Muscle layer of colon (tissue), 2 donors: ENCODE measurements around the gene MAP2K2.

Experiments used
- H3K27ac ChIP-seq: one replicate; pipeline ENCODE4 v1.7.0; 2013; ENCODE audit warnings: low read depth, mild to moderate bottlenecking, low read length, moderate library complexity
- H3K27me3 ChIP-seq, 2 donors: one replicate each; pipeline ENCODE4 v1.7.0; 2013; ENCODE audit warnings: low read length in 2 of 2, mild to moderate bottlenecking in 2 of 2; ENCODE audit not compliant: insufficient read depth in 2 of 2, control insufficient read depth in 1 of 2
- H3K36me3 ChIP-seq: one replicate; pipeline ENCODE4 v1.7.0; 2013; ENCODE audit warnings: mild to moderate bottlenecking, low read length; ENCODE audit not compliant: insufficient read depth
- H3K4me1 ChIP-seq: one replicate; pipeline ENCODE4 v1.7.0; 2013; ENCODE audit warnings: mild to moderate bottlenecking, low read length; ENCODE audit not compliant: insufficient read depth
- H3K4me3 ChIP-seq, 2 donors: one replicate each; pipeline ENCODE4 v1.7.0; 2013; ENCODE audit warnings: low read length in 2 of 2, low read depth in 1 of 2, mild to moderate bottlenecking in 1 of 2, moderate library complexity in 1 of 2
- H3K9ac ChIP-seq: one replicate; pipeline ENCODE4 v1.7.0; 2013; ENCODE audit warnings: low read length
- H3K9me3 ChIP-seq: one replicate; pipeline ENCODE4 v1.7.0; 2013; ENCODE audit warnings: mild to moderate bottlenecking, low read length
- donor health status: abdominal sarcoma.
- donor health status: Adenocarcinoma of cecum.

The MAP2K2 gene

DNA sequence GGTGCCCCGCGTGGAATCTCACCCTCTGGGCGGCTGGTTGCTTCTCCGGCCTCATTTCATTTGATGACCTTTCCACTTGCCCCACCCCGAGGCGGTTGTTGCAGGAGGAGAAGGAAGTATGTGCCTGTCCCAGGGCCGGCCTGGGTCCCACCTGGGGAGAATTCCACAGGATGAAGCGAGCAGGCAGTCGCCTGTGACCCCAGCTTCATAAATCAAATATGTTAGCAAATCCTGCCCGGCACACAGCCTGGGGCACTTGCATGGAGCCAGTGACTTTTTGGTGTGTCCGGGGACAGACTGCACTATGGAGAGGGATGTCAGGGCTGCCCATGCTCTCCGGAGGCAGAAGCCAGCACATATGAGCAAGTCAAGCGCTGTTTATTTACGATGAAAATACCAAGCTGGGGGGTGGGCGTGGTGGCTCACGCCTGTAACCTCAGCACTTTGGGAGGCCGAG lies 37.5 kb downstream of the MAP2K2 start:
- Histone ChIP-seq H3K27me3 (no peaks in the 10 kb centered on the region), H3K36me3 (peaks cover 3% of the 10 kb centered on the region), H3K4me3 (no peak overlapping the region), H3K27ac (no peak overlapping the region), H3K4me1 (no peaks in the 10 kb centered on the region), H3K9ac (no peak overlapping the region), H3K9me3 (no peaks in the 10 kb centered on the region)

- no peaks in the 10 kb centered on the region for H3K9me3 ChIP-seq
- H3K27me3 ChIP-seq = no peaks in the 10 kb centered on the region
- H3K27ac ChIP-seq = no peak overlapping the region
- no peaks in the 10 kb centered on the region for H3K4me1 ChIP-seq
- H3K9ac ChIP-seq = no peak overlapping the region
- peaks cover 3% of the 10 kb centered on the region for H3K36me3 ChIP-seq
- H3K4me3 ChIP-seq = no peak overlapping the region
Measured at GRCh38 chr19:4084547-4084877, 39.4 kb downstream of the MAP2K2 start.

GRCh38 chr19:4083677-4084546 lies 40.0 kb downstream of the MAP2K2 start:
- Histone ChIP-seq H3K36me3 (no peaks in the 10 kb centered on the region), H3K4me3 (no peak overlapping the region), H3K27me3 (no peaks in the 10 kb centered on the region), H3K9ac (no peak overlapping the region), H3K9me3 (no peaks in the 10 kb centered on the region), H3K4me1 (no peaks in the 10 kb centered on the region), H3K27ac (no peak overlapping the region)

DNA sequence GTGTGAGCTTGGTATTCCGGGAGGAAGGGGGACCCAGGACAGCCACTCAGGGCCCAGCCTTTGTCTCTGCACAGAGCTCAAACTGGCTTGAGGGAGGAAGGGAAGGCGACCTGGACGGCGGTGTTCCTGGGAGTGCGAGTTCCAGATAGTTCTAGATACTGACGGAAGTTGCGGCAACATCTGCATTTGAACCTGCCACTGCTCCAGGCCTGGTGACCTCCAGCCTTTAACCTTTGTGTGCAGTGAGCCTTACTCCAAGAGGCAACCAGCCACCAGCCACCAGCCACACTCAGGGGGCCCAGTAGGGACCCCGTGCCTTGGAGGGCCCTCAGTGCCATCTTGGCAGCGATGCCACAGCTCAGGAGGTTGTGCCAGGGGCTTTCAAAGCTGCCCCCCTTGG lies 41.8 kb downstream of the MAP2K2 start:
- peaks cover 13% of the 10 kb centered on the region for H3K4me1 ChIP-seq

DNA sequence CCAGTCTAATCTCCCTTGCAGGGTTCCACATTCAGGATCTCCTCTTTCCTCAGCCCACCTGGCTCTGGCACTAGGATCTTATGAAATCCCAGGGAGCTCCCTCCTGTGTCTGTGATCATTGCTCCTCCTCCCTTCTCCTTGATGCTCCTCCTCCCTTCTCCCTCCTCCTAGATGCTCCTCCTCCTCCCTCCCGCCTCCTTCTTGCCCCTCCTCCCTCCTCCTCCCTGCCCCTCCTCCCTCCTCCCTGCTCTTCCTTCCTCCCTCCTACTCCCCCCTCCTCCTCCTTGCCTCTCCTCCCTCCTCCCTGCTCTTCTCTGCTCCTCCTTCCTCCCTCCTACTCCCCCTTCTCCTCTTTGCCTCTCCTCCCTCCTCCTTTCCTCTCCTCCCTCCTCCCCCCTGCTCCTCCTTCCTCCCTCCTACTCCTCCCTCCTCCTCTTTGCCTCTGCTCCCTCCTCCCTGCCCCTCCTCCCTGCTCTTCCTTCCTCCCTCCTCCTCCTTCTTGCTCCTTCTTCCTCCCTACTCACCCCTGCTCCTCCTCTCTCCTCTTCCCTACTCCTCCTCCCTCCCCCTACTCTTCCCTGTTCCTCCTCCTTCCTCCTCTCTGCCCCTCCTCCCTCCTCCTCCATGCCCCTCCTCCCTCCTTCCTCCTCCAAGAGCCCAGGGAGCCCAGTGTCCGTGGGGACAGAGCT lies 42.3 kb downstream of the MAP2K2 start:
- peaks cover 18% of the 10 kb centered on the region for H3K4me1 ChIP-seq
- no peaks in the 10 kb centered on the region for H3K36me3 ChIP-seq
- H3K4me3 ChIP-seq = no peak overlapping the region
- H3K27me3 ChIP-seq = no peaks in the 10 kb centered on the region
- H3K27ac ChIP-seq = no peak overlapping the region
- H3K9ac ChIP-seq = no peak overlapping the region
- H3K9me3 ChIP-seq = no peaks in the 10 kb centered on the region

More for the DNA sequence above, 41.8 kb downstream of the MAP2K2 start:
- Histone ChIP-seq H3K9ac (no peak overlapping the region), H3K36me3 (no peaks in the 10 kb centered on the region), H3K27ac (no peak overlapping the region), H3K27me3 (no peaks in the 10 kb centered on the region), H3K4me3 (no peak overlapping the region), H3K9me3 (no peaks in the 10 kb centered on the region)

- no peak overlapping the region for H3K4me3 ChIP-seq
- no peak overlapping the region for H3K27ac ChIP-seq
- H3K9ac ChIP-seq = no peak overlapping the region
- peaks cover 18% of the 10 kb centered on the region for H3K4me1 ChIP-seq
- no peaks in the 10 kb centered on the region for H3K27me3 ChIP-seq
- no peaks in the 10 kb centered on the region for H3K9me3 ChIP-seq
- no peaks in the 10 kb centered on the region for H3K36me3 ChIP-seq
Measured at GRCh38 chr19:4080473-4080872, 43.4 kb downstream of the MAP2K2 start.

GRCh38 chr19:4077800-4078684 lies 45.9 kb downstream of the MAP2K2 start:
- Histone ChIP-seq H3K27ac (peak overlapping the region; percentile 80), H3K9ac (no peak overlapping the region), H3K27me3 (no peaks in the 10 kb centered on the region), H3K4me1 (peaks cover 18% of the 10 kb centered on the region), H3K9me3 (no peaks in the 10 kb centered on the region), H3K4me3 (peak overlapping the region; percentile 65 to 67), H3K36me3 (no peaks in the 10 kb centered on the region)

GRCh38 chr19:4077007-4077374 lies 46.9 kb downstream of the MAP2K2 start:
- Histone ChIP-seq H3K4me3 (no peak overlapping the region), H3K36me3 (no peaks in the 10 kb centered on the region), H3K27ac (peak overlapping the region; percentile 80), H3K4me1 (peaks cover 18% of the 10 kb centered on the region), H3K27me3 (no peaks in the 10 kb centered on the region), H3K9ac (no peak overlapping the region), H3K9me3 (no peaks in the 10 kb centered on the region)

DNA sequence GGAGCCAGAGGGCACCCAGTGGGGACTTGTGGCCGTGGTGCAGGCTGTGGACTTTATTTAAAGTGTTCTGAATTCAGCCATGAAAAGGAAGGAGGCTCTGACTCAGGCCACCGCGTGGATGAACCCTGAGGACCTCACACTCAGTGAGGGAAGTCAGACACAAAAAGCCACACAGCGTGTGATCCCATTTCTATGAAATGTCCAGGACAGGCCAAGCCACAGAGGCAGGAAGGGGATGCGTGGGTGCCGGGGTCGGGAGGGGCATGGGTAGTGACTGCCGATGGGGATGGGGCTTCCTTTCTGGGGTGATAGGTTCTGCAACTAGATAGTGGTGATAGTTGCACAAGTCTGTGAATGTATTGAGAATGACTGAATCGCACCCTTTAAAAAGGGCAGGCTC lies 48.5 kb downstream of the MAP2K2 start:
- H3K9me3 ChIP-seq = no peaks in the 10 kb centered on the region
- H3K36me3 ChIP-seq = no peaks in the 10 kb centered on the region
- no peak overlapping the region for H3K27ac ChIP-seq
- peaks cover 18% of the 10 kb centered on the region for H3K4me1 ChIP-seq
- no peak overlapping the region for H3K4me3 ChIP-seq
- H3K9ac ChIP-seq = no peak overlapping the region
- H3K27me3 ChIP-seq = no peaks in the 10 kb centered on the region

DNA sequence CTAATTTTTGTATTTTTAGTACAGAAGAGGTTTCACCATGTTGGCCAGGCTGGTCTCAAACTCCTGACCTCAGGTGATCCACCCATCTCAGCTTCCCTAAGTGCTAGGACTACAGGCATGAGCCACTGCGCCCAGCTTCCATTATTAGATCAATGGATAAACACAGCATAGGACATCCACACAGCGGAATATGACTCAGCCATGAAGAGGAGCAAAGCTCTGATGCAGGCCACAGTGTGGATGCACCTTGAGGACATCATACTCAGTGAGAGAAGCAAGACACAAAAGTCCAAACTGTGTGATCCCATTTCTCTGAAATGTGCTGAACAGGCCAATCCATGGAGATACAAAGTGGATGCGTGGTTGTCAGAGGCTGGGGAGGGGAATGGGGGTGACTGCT lies 52.3 kb downstream of the MAP2K2 start:
- H3K4me3 ChIP-seq = no peak overlapping the region
- H3K36me3 ChIP-seq = no peaks in the 10 kb centered on the region
- H3K27ac ChIP-seq = no peak overlapping the region
- H3K27me3 ChIP-seq = no peaks in the 10 kb centered on the region
- peaks cover 4% of the 10 kb centered on the region for H3K4me1 ChIP-seq
- no peaks in the 10 kb centered on the region for H3K9me3 ChIP-seq
- no peak overlapping the region for H3K9ac ChIP-seq

GRCh38 chr19:4069331-4069959 lies 54.5 kb downstream of the MAP2K2 start:
- H3K4me1 ChIP-seq = peaks cover 4% of the 10 kb centered on the region
- no peaks in the 10 kb centered on the region for H3K36me3 ChIP-seq
- H3K4me3 ChIP-seq = no peak overlapping the region
- no peaks in the 10 kb centered on the region for H3K27me3 ChIP-seq
- H3K9me3 ChIP-seq = no peaks in the 10 kb centered on the region
- H3K9ac ChIP-seq = no peak overlapping the region
- H3K27ac ChIP-seq = no peak overlapping the region
